Suppressor macrophage (primary cell): ENCODE measurements around the gene GNB1L.
"Not testable (repeated sequence)": the region's sequence is repeated elsewhere in the genome, so short reads cannot be mapped to it uniquely, and the experiment has no call there.

Source experiments
- DNase-seq, 4 experiments: peaks; one replicate each; pipeline ENCODE4 v3.0.0-alpha.2; 2020 to 2022

The GNB1L gene

DNA sequence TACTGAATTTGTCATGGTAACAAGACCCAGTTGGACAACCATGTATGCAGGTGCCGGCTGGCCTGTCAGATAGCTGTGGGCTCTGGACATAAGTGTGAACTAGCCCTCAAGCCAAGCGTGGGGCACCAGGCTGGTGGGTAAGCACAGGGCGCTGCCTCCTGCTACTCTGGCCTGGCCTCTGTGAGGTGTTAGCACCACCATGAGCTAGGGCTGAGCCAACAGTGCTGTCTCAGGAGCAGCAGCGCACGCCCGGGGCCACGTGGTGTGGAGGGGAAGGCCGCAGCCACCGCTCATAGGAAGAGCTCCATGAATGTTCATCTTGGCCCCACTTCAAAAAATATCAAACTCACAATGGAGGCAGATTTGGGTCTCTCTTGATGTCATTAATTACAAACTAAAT is 35.3 kb upstream of the GNB1L start:
- no peak for DNase-seq

- DNase-seq = no peak
Measured at GRCh38 chr22:19888131-19888746, 33.6 kb upstream of the GNB1L start.

GRCh38 chr22:19887256-19887985 is 32.7 kb upstream of the GNB1L start:
- DNase-seq = peak in 1 of 4 experiments; percentile 62

DNA sequence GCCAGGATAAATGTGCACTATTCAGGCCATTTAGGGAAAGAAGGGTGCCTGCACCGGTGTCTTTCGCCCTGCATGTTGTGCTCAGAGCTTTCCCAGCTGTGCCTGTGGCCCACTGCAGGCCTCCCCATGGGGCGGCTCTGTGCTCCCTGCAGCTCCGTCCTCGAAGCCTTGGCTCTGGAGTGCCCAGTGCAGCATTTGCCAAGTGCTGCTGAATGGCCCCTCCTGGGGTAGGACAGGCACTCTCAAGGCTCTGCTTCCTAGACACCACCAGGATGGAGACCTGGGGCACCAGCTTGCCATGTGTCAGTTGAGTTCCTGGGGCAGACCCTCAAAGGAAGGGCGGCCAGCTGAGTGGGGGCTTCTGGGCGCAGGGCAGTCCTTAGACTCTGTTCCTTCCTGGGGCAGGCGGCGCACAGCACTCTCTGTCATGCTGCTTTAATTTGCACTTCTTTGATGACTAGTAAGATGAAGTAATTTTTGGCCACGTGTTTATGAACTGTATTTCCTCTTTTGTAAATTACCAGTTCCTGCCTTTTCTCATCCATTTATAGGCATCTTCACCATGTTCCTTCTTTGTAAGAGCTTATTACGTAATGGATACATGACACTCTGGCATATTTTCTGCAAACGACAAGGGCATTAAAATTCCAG is 32.1 kb upstream of the GNB1L start:
- peak; percentile 77 to 97 (median 88) for DNase-seq

GRCh38 chr22:19885841-19886592 is 31.3 kb upstream of the GNB1L start:
- DNase-seq = no peak

DNA sequence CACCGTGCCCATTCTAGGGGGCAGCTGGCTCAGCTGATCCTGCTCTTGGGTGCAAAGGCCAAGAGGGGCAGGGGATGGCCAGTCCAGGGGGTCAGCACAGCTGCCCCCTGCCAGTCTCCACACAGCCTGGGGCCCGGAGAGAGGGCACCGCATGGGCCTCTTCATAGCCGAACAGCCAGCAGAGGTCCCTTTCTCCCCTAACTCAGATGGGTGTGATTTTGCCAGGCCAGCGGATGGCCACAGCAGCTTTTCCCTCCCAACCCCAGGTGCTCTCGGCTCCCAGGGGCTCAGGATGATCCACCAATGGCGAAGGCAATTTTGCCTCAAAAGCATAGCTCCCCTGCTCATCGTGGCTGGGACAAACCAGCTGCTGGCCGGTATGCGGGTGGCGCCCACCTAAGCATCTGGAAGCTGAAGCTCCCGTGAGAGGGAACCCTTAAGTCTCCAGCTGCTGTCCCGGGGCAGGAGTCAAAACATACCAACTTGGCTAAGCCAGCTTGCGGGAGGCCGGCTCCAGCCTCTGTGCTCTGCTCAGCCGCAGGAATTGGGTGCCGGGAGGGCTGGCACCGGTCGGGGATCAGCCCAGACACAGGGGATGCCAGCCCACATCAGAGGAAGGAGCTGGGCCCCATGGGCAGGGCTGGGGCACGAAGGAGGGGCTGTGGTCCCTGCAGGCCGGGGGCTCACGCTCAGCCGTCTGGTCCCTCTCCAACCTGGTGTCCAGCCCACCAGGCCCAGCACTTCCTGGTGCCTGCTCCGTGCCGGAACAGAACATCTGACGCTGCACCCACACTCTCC is 30.5 kb upstream of the GNB1L start:
- no peak for DNase-seq

GRCh38 chr22:19884161-19884953 is 29.7 kb upstream of the GNB1L start:
- no peak for DNase-seq

DNA sequence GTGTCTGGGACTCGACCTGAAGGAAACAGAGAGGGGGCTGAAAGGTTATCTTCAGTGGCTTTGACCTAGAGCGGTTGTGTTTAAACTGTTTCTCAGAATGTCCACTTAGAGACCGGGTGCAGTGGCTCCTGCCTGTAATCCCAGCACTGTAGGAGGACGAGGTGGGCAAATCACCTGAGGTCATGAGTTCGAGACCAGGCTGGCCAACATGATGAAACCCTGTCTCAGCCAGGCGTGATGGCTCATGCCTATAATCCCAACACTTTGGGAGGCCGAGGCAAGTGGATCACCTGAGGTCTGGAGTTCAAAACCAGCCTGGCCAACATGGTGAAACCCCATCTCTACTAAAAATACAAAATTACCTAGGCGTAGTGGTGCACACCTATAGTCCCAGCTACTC is 28.8 kb upstream of the GNB1L start:
- DNase-seq = not testable (repeated sequence)

GRCh38 chr22:19882446-19883381 is 28.0 kb upstream of the GNB1L start:
- no peak for DNase-seq

GRCh38 chr22:19880786-19881569 is 26.3 kb upstream of the GNB1L start:
- DNase-seq = no peak

DNA sequence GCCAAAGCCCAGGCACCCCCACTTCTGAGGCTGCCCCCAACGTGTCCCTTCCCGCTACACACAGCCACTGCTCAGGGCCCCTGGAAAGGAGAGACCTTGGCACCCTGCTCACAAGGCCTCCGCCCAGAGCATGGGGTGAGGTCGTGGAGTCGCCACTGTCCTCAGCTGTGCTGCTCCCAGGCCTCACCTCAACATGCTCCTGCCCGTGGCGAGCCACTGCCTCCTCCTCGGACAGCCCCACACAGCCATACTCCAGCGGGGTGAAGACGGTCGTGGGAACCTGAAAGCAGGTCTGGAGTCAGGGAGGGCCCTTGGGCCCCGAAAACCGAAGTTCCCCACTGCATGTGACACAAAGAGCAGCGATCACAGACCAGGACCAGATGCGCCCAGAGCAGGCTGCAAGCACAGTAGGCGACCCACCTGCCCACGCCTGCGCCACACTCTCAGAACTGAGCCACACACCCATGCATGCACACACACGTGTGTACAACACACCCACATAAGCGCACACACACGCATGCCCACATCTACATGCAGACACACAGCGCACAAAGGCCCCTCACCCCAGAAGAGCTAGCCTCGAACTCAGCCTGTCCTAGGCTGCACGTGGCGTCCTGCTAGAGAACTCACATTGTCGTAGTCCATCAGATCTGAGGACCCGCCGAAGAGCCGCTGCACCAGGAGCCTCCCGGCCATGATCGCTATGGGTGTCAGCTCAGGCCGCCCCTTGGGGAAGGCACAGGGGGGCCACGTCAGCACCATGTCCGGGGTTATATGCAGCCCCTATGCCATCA is 25.5 kb upstream of the GNB1L start:
- DNase-seq = no peak

GRCh38 chr22:19879643-19879991 is 24.9 kb upstream of the GNB1L start:
- no peak for DNase-seq

- DNase-seq = no peak
Measured at GRCh38 chr22:19879246-19879570, 24.5 kb upstream of the GNB1L start.

- DNase-seq = no peak
Measured at GRCh38 chr22:19878461-19879245, 24.0 kb upstream of the GNB1L start.

DNA sequence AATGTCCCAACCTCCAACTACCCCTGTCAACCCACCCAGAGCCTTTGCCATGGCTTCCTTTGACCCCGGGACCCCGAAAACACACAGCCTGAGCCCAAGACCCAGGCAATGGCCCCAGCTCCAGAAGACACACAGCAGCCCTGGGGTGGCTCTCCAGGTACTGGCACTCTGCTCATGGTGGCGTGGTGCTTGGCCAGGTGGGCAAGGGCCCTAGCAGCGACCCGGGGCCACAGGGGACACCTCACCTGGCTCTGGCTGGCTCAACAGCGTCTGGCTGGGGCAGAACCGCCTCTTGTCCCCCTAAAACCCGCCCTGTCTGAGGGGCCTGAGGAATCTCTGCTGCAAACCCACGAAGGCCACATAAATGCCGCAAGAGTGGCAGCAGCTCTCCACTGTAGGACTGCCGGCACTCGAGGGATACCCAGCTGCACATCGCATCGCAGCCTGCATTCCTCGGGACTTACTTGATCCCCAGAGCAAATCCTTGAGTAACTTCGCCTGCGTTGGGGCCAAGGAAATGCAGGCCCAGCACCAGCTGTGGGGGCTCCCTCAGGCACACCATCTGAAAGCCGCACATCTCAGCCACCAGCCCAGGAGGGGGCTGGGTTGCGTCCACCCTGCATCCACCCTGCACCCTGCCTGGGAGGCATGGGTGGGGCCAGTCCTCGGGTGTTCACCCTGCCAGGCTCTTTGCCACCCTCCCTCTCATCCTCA is 23.1 kb upstream of the GNB1L start:
- no peak for DNase-seq

GRCh38 chr22:19876941-19877625 is 22.4 kb upstream of the GNB1L start:
- no peak for DNase-seq
